ENCODE results near the gene OR8G1. TPM values are rescaled to one million over a fixed set of nuclear protein-coding genes. Genes with fewer than 3 reads are reported as not detected.

Gene OR8G1
- polyA plus RNA-seq, 1 donor (not counting 4 experiments of a cell fraction or from before 2014, with no cell fraction given): not detected

DNA sequence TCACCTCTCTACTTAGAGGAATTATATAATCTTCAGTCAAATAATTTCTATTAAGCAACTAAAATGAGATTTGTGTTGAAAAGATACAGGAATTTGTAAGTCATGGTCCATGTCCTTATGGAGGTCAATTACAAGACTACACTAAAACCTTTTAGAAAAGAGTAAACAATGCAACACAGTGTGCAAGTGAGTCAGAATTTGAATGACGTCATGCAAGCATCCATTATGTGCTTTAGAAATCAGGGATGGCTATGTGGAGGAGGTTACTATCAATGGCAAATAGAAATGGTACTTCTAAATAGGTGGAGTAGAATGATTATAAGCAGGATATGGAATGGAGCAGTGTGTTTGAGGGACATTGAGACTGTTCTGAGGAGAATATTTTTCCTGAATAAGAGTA lies 41.2 kb upstream of the OR8G1 start:
- Histone ChIP-seq H3K9me3 (ENCODE audit: control insufficient read depth, low read depth, low read length) (no peaks in the 10 kb centered on the region), H4K20me1 (ENCODE audit: control insufficient read depth, extremely low read depth, insufficient read depth, low read length) (no peaks in the 10 kb centered on the region), H3K27me3 (ENCODE audit: control insufficient read depth, extremely low read depth, insufficient read depth, low read length) (no peaks in the 10 kb centered on the region), H3K4me1 (ENCODE audit: control insufficient read depth, extremely low read depth, insufficient read depth, low read length) (peaks cover 4% of the 10 kb centered on the region), H2AFZ (ENCODE audit: control insufficient read depth, low read length) (no peak overlapping the region), H3K4me3 (ENCODE audit: control insufficient read depth in 2 of 3, extremely low read depth in 1 of 3, insufficient read depth in 2 of 3, low read depth in 1 of 3, low read length in 3 of 3) (no peak overlapping the region), H3K36me3 (ENCODE audit: control insufficient read depth in 2 of 2, extremely low read depth in 1 of 2, insufficient read depth in 2 of 2, low read length in 2 of 2) (no peaks in the 10 kb centered on the region), H3K9me1 (ENCODE audit: control insufficient read depth, extremely low read depth, insufficient read depth, low read length) (no peaks in the 10 kb centered on the region), H3K4me2 (ENCODE audit: control insufficient read depth, extremely low read depth, insufficient read depth, low read depth, low read length) (no peak overlapping the region), H3K9ac (ENCODE audit: control insufficient read depth, extremely low read depth, insufficient read depth, low read length) (no peak overlapping the region), H3K27ac (ENCODE audit: control insufficient read depth, insufficient read depth, low read length) (no peak overlapping the region), H3K79me2 (ENCODE audit: control insufficient read depth, insufficient read depth, low read length) (no peaks in the 10 kb centered on the region)
- DNase-seq (ENCODE audit: low read depth, low spot score) (no peak), FAIRE-seq (no peak)
- TF ChIP-seq EZH2 (IDR thresholded peaks at IDR 0.05; ENCODE audit: low read length): no peak
- TF ChIP-seq, protein P1, sequence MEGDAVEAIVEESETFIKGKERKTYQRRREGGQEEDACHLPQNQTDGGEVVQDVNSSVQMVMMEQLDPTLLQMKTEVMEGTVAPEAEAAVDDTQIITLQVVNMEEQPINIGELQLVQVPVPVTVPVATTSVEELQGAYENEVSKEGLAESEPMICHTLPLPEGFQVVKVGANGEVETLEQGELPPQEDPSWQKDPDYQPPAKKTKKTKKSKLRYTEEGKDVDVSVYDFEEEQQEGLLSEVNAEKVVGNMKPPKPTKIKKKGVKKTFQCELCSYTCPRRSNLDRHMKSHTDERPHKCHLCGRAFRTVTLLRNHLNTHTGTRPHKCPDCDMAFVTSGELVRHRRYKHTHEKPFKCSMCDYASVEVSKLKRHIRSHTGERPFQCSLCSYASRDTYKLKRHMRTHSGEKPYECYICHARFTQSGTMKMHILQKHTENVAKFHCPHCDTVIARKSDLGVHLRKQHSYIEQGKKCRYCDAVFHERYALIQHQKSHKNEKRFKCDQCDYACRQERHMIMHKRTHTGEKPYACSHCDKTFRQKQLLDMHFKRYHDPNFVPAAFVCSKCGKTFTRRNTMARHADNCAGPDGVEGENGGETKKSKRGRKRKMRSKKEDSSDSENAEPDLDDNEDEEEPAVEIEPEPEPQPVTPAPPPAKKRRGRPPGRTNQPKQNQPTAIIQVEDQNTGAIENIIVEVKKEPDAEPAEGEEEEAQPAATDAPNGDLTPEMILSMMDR (optimal IDR thresholded peaks at IDR 0.05 in 1 of 3, IDR thresholded peaks at IDR 0.05 in 1 of 3, conservative IDR thresholded peaks at IDR 0.05 in 1 of 3; ENCODE audit: extremely low read depth in 1 of 3, insufficient read depth in 2 of 3, low read length in 3 of 3): no peak
- dilution Hi-C loops (cut with MboI; ENCODE audit: extremely low pct_ligation_motif_present, low sequenced_read_pairs): no loop called here

DNA sequence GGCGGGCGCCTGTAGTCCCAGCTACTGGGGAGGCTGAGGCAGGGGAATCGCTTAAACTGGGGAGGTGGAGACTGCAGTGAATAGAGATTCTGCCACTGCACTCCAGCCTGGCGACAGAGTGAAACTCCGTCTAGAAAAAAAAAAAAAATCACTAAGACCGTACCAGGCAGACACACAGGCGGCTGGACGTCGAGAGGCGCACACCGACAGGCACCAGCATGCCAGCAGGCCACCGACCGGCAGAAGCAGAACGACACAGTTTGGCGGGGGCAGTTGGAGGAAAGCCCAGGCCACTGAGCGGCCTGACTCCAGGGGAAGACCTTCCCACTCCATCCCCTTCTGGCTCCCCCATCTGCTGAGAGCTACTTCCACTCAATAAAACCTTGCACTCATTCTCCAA lies 40.2 kb upstream of the OR8G1 start:
- Histone ChIP-seq H3K27ac (ENCODE audit: control insufficient read depth, insufficient read depth, low read length) (no peak overlapping the region), H3K9me3 (ENCODE audit: control insufficient read depth, low read depth, low read length) (no peaks in the 10 kb centered on the region), H2AFZ (ENCODE audit: control insufficient read depth, low read length) (no peak overlapping the region), H3K4me3 (ENCODE audit: control insufficient read depth in 2 of 3, extremely low read depth in 1 of 3, insufficient read depth in 2 of 3, low read depth in 1 of 3, low read length in 3 of 3) (no peak overlapping the region), H3K79me2 (ENCODE audit: control insufficient read depth, insufficient read depth, low read length) (no peaks in the 10 kb centered on the region), H3K27me3 (ENCODE audit: control insufficient read depth, extremely low read depth, insufficient read depth, low read length) (no peaks in the 10 kb centered on the region), H3K9ac (ENCODE audit: control insufficient read depth, extremely low read depth, insufficient read depth, low read length) (no peak overlapping the region), H3K36me3 (ENCODE audit: control insufficient read depth in 2 of 2, extremely low read depth in 1 of 2, insufficient read depth in 2 of 2, low read length in 2 of 2) (no peaks in the 10 kb centered on the region), H3K4me2 (ENCODE audit: control insufficient read depth, extremely low read depth, insufficient read depth, low read depth, low read length) (no peak overlapping the region), H4K20me1 (ENCODE audit: control insufficient read depth, extremely low read depth, insufficient read depth, low read length) (no peaks in the 10 kb centered on the region), H3K9me1 (ENCODE audit: control insufficient read depth, extremely low read depth, insufficient read depth, low read length) (no peaks in the 10 kb centered on the region), H3K4me1 (ENCODE audit: control insufficient read depth, extremely low read depth, insufficient read depth, low read length) (no peaks in the 10 kb centered on the region)
- TF ChIP-seq, protein P1 (optimal IDR thresholded peaks at IDR 0.05 in 1 of 3, IDR thresholded peaks at IDR 0.05 in 1 of 3, conservative IDR thresholded peaks at IDR 0.05 in 1 of 3; ENCODE audit: extremely low read depth in 1 of 3, insufficient read depth in 2 of 3, low read length in 3 of 3): no peak
- TF ChIP-seq EZH2 (IDR thresholded peaks at IDR 0.05; ENCODE audit: low read length): no peak
- DNase-seq (ENCODE audit: low read depth, low spot score) (no peak), FAIRE-seq (no peak)
- dilution Hi-C loops (cut with MboI; ENCODE audit: extremely low pct_ligation_motif_present, low sequenced_read_pairs): no loop called here

All from keratinocyte (primary cell).